Measurements from ENCODE around the gene MYPOP.

GRCh38 chr19:45870798-45871197 lies 31.6 kb downstream of the MYPOP start:
- TF ChIP-seq POLR2AphosphoS5 (IDR thresholded peaks at IDR 0.05; ENCODE audit: low read depth, low read length) (no peak), TAF1 (IDR thresholded peaks at IDR 0.05; ENCODE audit: borderline replicate concordance, insufficient read depth, low read length) (no peak), REST (IDR thresholded peaks at IDR 0.05; ENCODE audit: insufficient read depth in 1 of 2, low read depth in 2 of 2, low read length in 2 of 2) (no peak), SIN3A (IDR thresholded peaks at IDR 0.05; ENCODE audit: borderline replicate concordance, insufficient read depth, low read length) (no peak), FOXP2 (optimal IDR thresholded peaks at IDR 0.05; ENCODE audit: borderline replicate concordance, extremely low read depth, extremely low read length, insufficient read depth) (no peak)

Measured in PFSK-1 (cell line).